ENCODE data around the gene ITIH1.

Gene ITIH1

DNA sequence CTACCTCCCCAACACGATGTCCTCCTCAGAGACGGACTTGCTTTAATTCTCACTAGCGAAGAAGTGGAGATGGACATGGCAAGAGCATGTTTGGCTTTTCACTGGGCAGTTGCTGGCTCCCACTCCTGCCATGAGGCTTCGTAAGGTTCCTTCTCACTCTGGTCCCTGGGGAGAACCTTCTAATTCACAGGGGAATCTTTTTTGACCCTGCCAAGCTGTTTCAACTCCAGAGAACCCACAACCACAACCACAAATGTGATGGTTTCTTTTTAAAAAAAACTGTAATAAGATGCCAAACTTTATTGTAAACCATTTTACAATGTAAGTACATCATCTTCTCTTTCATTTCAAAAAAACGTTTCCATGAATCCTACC lies 59.1 kb downstream of the ITIH1 start:
- no peak for DNase-seq (ENCODE audit: extremely low read depth in 1 of 2, low read depth in 1 of 2)

DNA sequence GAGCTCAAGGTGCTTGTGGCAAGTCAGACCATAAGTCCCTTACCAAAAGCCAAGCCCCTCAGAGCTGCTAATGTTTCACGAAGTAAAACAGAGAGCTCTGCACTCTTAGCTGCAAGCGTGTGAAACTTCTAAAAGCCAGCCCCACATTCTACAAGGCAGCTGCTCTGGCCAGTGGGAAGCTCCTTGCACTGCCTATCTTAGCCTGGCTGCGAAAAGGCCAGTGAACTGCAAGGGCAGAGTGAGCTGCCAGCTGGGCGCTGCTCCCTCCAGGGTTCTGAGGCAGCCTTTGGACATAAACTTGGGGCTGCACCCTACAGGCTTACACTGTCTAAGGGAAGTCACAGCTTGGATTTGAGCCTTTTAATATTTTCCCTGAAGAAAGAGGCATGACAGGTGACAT lies 59.6 kb downstream of the ITIH1 start:
- DNase-seq (ENCODE audit: extremely low read depth in 1 of 2, low read depth in 1 of 2): no peak

DNA sequence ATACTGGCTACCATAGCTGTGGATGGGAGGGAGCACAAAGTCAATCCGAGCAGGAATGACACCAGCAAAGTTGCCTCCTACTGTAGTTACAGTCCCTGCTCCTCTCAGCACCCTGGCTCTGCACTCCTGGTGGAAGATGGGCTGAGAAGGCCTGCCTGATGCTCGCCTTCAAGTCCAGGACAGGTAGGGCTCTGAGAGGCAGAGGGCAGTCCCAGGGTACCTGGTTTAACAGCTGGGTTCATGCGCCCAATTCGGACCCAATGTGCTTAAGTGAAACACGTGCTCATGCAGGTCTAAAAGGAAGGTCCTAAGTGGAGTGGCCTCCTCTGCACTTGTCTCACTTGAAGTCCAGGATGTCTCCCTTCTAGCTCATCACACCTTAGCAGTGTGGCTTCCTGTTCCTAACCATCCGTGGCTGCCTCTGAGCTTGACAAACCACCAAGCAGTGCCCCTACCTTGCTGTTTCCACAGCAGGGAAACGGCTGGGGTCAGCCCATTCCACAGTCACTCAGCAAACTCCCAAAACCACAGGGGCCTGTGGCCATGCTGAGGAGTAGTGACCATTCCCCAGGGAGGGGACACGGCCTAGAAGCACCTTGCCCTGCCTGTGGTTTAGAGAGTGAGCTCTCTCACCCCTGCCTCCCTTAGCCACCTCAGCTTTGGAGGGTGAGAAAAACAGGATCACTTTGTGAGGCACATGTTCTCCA lies 61.3 kb downstream of the ITIH1 start:
- no peak for DNase-seq (ENCODE audit: extremely low read depth in 1 of 2, low read depth in 1 of 2)

DNA sequence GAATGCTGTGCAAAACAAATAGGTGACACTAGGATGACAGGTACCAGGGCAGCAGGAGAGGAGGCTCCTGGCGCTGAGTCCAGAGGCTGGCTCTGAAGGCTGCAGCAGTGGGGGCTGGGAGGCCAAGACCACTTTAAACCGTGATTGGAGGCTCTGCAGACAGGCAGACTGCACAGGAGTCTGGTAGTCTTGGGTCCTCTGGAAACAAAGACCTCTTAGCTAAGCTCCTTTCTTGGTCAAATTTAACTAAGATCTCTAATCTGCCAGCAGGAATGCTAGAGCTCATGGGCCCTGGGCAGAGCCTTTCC lies 61.8 kb downstream of the ITIH1 start:
- DNase-seq (ENCODE audit: extremely low read depth in 1 of 2, low read depth in 1 of 2): no peak

DNA sequence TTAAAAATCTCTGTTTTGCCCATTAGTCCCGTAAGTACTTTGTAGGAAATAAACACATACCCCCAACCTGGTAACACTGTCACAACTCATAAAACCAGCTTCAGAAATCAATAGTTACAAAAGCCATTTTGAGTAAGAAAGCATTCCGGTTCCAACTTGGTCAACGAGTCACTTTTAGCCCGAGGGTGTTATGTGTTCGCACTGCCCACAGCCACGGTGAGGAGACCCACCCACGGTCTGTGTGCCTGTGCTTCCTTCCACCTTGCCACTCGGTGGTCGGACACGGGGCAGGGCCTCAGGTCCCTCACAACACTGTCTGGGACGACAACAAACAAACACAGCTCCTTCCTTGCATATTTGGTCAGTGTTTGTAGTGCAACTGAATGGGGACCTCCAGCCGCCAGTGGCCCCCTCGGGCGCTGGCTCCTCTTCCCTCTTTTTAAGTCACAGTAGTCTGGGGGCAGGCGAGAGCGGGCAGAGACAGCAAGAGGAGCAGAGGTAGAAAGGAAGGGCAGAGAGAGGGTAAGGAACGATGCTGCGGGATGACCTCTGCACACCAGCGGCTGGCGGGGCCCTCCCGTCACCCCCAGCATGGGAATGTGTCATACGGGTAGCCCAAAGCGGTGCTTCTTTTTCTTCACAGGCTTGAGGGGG lies 62.6 kb downstream of the ITIH1 start:
- no peak for DNase-seq (ENCODE audit: extremely low read depth in 1 of 2, low read depth in 1 of 2)

DNA sequence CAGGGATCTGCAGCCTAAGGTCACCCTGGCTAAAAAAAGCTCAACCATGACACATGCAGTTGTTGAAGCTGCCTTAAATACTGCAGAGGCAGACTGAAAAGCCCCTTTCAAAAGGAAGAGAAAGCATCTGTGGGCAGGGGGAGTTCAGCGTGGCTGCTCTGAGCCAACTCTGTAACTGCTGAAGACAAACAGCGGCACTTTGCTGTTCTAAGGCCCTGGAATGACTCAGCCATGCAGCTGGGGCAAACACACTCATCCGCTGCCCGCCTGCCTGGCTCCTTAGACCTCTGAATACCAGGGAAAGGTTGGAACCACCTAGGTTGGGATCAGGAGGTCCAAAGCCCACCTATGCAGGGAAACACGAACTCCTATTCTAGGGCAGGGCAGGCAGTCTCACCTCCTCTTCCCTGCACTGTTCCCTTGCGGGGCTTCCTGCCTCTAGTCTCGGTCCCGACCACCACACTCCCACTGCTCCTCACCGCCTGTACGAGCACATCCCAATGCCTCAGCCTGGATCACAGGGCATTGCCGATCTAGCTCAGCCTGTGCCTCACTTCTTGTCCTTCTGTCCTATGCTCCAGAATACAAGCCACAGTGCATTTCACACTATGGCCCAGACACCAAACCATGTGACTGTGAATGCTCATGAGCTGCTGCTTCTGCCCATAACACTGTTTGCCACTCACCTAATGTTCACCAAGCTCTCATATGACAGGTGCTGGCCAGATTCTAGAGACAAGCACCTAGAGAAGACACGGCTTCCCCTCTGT lies 64.0 kb downstream of the ITIH1 start:
- no peak for DNase-seq (ENCODE audit: extremely low read depth in 1 of 2, low read depth in 1 of 2)

All from stimulated activated CD8-positive, alpha-beta memory T cell treated with anti-CD3 and anti-CD28 coated beads, Interleukin-7, amount 100 ng/mL, for 48 hours (primary cell).